GM19463 (cell line): ENCODE data around the gene SLC25A34.

Experiments
- ATAC-seq: cut with Tn5 transposase; IDR thresholded peaks from one replicate; pipeline ENCODE4 v1.9.1; 2021; ENCODE audit warnings: mild to moderate bottlenecking, moderate library complexity; ENCODE audit not compliant: unreplicated experiment

SLC25A34 gene

GRCh38 chr1:15770313-15770962, 34.4 kb downstream of the SLC25A34 start:
- no peak for ATAC-seq

DNA sequence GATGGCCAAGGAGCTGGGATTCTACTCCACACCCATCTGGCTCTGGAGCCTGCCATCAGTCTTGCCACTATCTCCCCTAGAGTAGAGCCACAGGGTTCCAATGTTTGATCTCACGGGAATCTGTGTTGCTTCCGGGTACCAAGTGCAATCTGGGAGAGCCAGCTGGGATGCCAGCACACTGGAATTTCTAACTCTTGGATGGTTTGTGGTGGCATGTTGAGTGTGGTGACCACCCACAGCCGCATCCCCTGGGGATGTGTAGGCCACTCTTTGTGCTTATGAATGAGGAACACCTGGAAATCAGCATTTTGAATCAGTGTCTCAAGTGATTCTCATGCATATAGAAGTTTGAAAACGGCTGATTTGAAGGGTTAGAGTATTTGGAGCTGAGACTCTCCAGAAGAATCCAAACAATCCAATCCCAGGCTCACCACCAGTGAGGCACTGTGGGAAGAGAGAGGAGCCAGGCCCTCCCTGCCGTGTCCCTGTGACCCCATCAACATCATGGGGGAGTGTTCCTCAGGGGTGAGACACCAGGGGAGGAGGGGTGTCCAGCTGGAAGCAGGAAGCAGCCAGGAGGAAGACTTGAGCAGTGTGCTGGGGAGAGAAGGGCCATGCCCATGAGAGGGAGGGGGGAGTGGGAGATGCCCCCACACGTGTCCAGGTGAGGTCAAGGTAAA, 35.9 kb downstream of the SLC25A34 start:
- ATAC-seq = no peak

- no peak for ATAC-seq
Measured at GRCh38 chr1:15775706-15776105, 39.6 kb downstream of the SLC25A34 start.

- no peak for ATAC-seq
Measured at GRCh38 chr1:15777909-15778707, 42.0 kb downstream of the SLC25A34 start.

DNA sequence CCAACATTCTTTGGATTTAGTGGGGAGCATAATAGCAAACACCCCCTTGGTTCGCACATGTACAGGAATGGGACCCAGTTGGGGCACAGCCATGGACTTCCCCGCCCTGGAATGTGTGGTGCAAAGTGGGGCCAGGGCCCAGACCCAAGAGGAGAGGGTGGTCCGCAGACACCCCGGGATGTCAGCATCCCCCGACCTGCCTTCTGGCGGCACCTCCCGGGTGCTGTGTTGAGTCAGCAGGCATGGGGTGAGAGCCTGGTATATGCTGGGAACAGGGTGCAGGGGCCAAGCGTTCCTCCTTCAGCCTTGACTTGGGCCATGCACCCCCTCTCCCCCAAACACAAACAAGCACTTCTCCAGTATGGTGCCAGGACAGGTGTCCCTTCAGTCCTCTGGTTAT, 49.6 kb downstream of the SLC25A34 start:
- no peak for ATAC-seq

DNA sequence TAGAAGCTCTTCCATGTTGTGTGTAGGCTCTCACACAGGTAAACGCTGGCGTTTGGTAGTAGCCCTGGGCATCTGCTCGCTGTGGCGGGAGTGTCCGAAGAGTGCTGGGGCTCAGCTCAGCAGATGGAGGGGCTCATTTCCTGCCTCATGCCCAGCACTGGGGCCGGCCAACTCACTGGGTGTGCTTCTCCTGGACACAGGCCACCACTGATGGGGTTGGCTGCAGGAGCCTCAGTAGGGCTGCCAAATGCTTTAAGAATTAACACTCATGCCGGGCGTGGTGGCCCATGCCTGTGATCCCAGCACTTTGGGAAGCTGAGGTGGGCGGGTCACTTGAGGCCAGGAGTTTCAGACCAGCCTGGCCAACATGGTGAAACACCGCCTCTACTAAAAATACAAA, 50.5 kb downstream of the SLC25A34 start:
- ATAC-seq = no peak

- ATAC-seq = no peak
Measured at GRCh38 chr1:15788624-15789301, 52.7 kb downstream of the SLC25A34 start.
